Gastroesophageal sphincter (tissue), 3 donors: Measurements from ENCODE around the gene ASB11.

Source experiments
- CTCF ChIP-seq, 4 experiments: fragments of 200-600 bp in 2 of 4; fragments of 450-650 bp in 2 of 4; sonication (generic) in 1 of 4; IDR thresholded peaks; one replicate each; pipeline ENCODE4 v1.5.1; 2017 to 2019; ENCODE audit warnings: antibody characterized with exemption in 4 of 4, mild to moderate bottlenecking in 2 of 4, moderate library complexity in 2 of 4
- EP300 ChIP-seq: sonication (generic); formaldehyde crosslinking; IDR thresholded peaks from one replicate; pipeline ENCODE4 v1.6.1; 2017; ENCODE audit warnings: antibody characterized with exemption, mild to moderate bottlenecking
- POLR2A ChIP-seq, 2 donors: fragments of 450-650 bp; IDR thresholded peaks; one replicate each; pipeline ENCODE4 v1.6.1; 2017; ENCODE audit warnings: antibody characterized with exemption in 2 of 2, mild to moderate bottlenecking in 2 of 2, moderate library complexity in 1 of 2
- POLR2AphosphoS5 ChIP-seq: sonication (generic); formaldehyde crosslinking; IDR thresholded peaks from one replicate; pipeline ENCODE4 v1.6.1; 2017; ENCODE audit warnings: antibody characterized with exemption

GRCh38 chrX:15271757-15272156 lies 43.7 kb downstream of the ASB11 start:
- TF ChIP-seq POLR2AphosphoS5 (no peak), CTCF (IDR thresholded peaks at IDR 0.05) (no peak), POLR2A (IDR thresholded peaks at IDR 0.05) (no peak), EP300 (no peak)
